NCI-H524 treated with DMSO at 0.1 percent for 48 hours (cell line): ENCODE data around the gene SLC26A2.
"Not testable (repeated sequence)": the region's sequence is repeated elsewhere in the genome, so short reads cannot be mapped to it uniquely, and the experiment has no call there.

Experiments used
- DNase-seq: peaks from one replicate; lab custom pipeline; 2025; lab: John Stamatoyannopoulos, UW

The SLC26A2 gene

GRCh38 chr5:150006318-150006717 lies 45.8 kb downstream of the SLC26A2 start:
- no peak for DNase-seq

GRCh38 chr5:150007050-150007449 lies 46.5 kb downstream of the SLC26A2 start:
- no peak for DNase-seq

GRCh38 chr5:150009671-150010387 lies 49.3 kb downstream of the SLC26A2 start:
- DNase-seq: no peak

GRCh38 chr5:150013931-150014330 lies 53.4 kb downstream of the SLC26A2 start:
- DNase-seq: no peak

- no peak for DNase-seq
Observed at GRCh38 chr5:150014456-150014855, 53.9 kb downstream of the SLC26A2 start.

- no peak for DNase-seq
Observed at GRCh38 chr5:150015415-150015814, 54.9 kb downstream of the SLC26A2 start.

GRCh38 chr5:150016537-150016936 lies 56.0 kb downstream of the SLC26A2 start:
- DNase-seq: no peak

- no peak for DNase-seq
Observed at GRCh38 chr5:150017226-150018005, 56.9 kb downstream of the SLC26A2 start.

GRCh38 chr5:150020249-150020648 lies 59.7 kb downstream of the SLC26A2 start:
- DNase-seq: no peak

- DNase-seq: no peak
Observed at GRCh38 chr5:150021491-150022157, 61.1 kb downstream of the SLC26A2 start.

GRCh38 chr5:150022158-150022531 lies 61.6 kb downstream of the SLC26A2 start:
- DNase-seq: no peak

GRCh38 chr5:150022681-150023080 lies 62.1 kb downstream of the SLC26A2 start:
- no peak for DNase-seq

- DNase-seq: no peak
Observed at GRCh38 chr5:150023136-150023535, 62.6 kb downstream of the SLC26A2 start.

- no peak for DNase-seq
Observed at GRCh38 chr5:150024346-150024984, 63.9 kb downstream of the SLC26A2 start.

- no peak for DNase-seq
Observed at GRCh38 chr5:150026682-150027172, 66.2 kb downstream of the SLC26A2 start.

- not testable (repeated sequence) for DNase-seq
Observed at GRCh38 chr5:150028047-150028446, 67.5 kb downstream of the SLC26A2 start.

- no peak for DNase-seq
Observed at GRCh38 chr5:150033334-150033733, 72.8 kb downstream of the SLC26A2 start.

GRCh38 chr5:150034662-150035061 lies 74.1 kb downstream of the SLC26A2 start:
- DNase-seq: no peak

GRCh38 chr5:150035139-150035895 lies 74.8 kb downstream of the SLC26A2 start:
- DNase-seq: no peak

- DNase-seq: no peak
Observed at GRCh38 chr5:150036513-150036912, 76.0 kb downstream of the SLC26A2 start.
